Astrocyte (in vitro differentiated cells and primary cell): ENCODE measurements around the gene NPHP4. TPM values are rescaled to one million over a fixed set of nuclear protein-coding genes. Genes with fewer than 3 reads are reported as not detected.
"Not testable (repeated sequence)": the region's sequence is repeated elsewhere in the genome, so short reads cannot be mapped to it uniquely, and the experiment has no call there.

Source experiments
- DNase-seq: peaks from one replicate; pipeline ENCODE4 v3.0.0-alpha.2; 2010; ENCODE audit warnings: low read depth
- FAIRE-seq: peaks from 2 replicates; lab custom pipeline; 2011; peaks lifted over from hg19 to GRCh38; lab: Jason Lieb, UNC
- H2AFZ ChIP-seq: 2 replicates; pipeline ENCODE4 v1.6.0; 2012; ENCODE audit warnings: low read depth, low read length, inconsistent platforms
- H3K27ac ChIP-seq: 2 replicates; pipeline ENCODE4 v1.5.1; 2011; ENCODE audit warnings: low read depth, low read length, inconsistent platforms
- H3K27me3 ChIP-seq: 2 replicates; pipeline ENCODE4 v1.6.0; 2011; ENCODE audit warnings: low read length, inconsistent platforms; ENCODE audit not compliant: insufficient read depth
- H3K36me3 ChIP-seq: 2 replicates; pipeline ENCODE4 v1.5.1; 2011; ENCODE audit warnings: low read length, inconsistent platforms; ENCODE audit not compliant: insufficient read depth
- H3K4me1 ChIP-seq: 2 replicates; pipeline ENCODE4 v1.5.1; 2011; ENCODE audit warnings: low read length, inconsistent platforms; ENCODE audit not compliant: insufficient read depth
- H3K4me2 ChIP-seq: 2 replicates; pipeline ENCODE4 v1.6.0; 2012; ENCODE audit warnings: low read length, inconsistent platforms
- H3K4me3 ChIP-seq: 2 replicates; pipeline ENCODE4 v1.5.1; 2011; ENCODE audit warnings: low read depth, mild to moderate bottlenecking, low read length, inconsistent platforms; ENCODE audit not compliant: insufficient read depth
- H3K79me2 ChIP-seq: 2 replicates; pipeline ENCODE4 v1.6.0; 2012; ENCODE audit warnings: mild to moderate bottlenecking, low read length, inconsistent platforms; ENCODE audit not compliant: insufficient read depth
- H3K9ac ChIP-seq: 2 replicates; pipeline ENCODE4 v1.6.0; 2012; ENCODE audit warnings: mild to moderate bottlenecking, low read length, inconsistent platforms
- H3K9me3 ChIP-seq: 2 replicates; pipeline ENCODE4 v1.5.1; 2012; ENCODE audit warnings: low read depth, mild to moderate bottlenecking, low read length, inconsistent platforms; ENCODE audit not compliant: insufficient read depth
- H4K20me1 ChIP-seq: 2 replicates; pipeline ENCODE4 v1.6.0; 2012; ENCODE audit warnings: low read length, inconsistent platforms; ENCODE audit not compliant: insufficient read depth
- H3K27ac Mint-ChIP-seq: one replicate; pipeline ENCODE4 v1.8.0; 2021; ENCODE audit warnings: mild to moderate bottlenecking, mixed read lengths; ENCODE audit not compliant: unreplicated experiment
- H3K27me3 Mint-ChIP-seq: one replicate; pipeline ENCODE4 v1.8.0; 2021; ENCODE audit warnings: low read depth, mixed read lengths; ENCODE audit not compliant: unreplicated experiment
- H3K36me3 Mint-ChIP-seq: one replicate; pipeline ENCODE4 v1.8.0; 2021; ENCODE audit warnings: low read depth, mixed read lengths; ENCODE audit not compliant: unreplicated experiment
- H3K4me1 Mint-ChIP-seq: one replicate; pipeline ENCODE4 v1.8.0; 2021; ENCODE audit warnings: low read depth, mixed read lengths; ENCODE audit not compliant: unreplicated experiment
- H3K4me3 Mint-ChIP-seq: one replicate; pipeline ENCODE4 v1.8.0; 2021; ENCODE audit warnings: mild to moderate bottlenecking, moderate library complexity, mixed read lengths; ENCODE audit not compliant: unreplicated experiment
- H3K9me3 Mint-ChIP-seq: one replicate; pipeline ENCODE4 v1.8.0; 2021; ENCODE audit warnings: mild to moderate bottlenecking, mixed read lengths; ENCODE audit not compliant: unreplicated experiment
- EZH2 ChIP-seq: IDR thresholded peaks from 2 replicates; pipeline ENCODE4 v1.6.1; 2012; ENCODE audit warnings: mild to moderate bottlenecking, low read length, inconsistent platforms; ENCODE audit not compliant: insufficient read depth
- total RNA-seq: library from RNA; stranded (reverse); gene quantifications from 2 replicates; pipeline ENCODE4 v1.2.1, GENCODE V29; 2021
- TF ChIP-seq, protein P1 (sequence below): IDR thresholded peaks from 2 replicates; pipeline ENCODE4 v1.5.1; 2011; ENCODE audit warnings: low read depth, mild to moderate bottlenecking, inconsistent platforms, low read length, moderate library complexity; ENCODE audit not compliant: insufficient read depth

The NPHP4 gene
- total RNA-seq, 1 donor from 2014 or later: 8.4 TPM

DNA sequence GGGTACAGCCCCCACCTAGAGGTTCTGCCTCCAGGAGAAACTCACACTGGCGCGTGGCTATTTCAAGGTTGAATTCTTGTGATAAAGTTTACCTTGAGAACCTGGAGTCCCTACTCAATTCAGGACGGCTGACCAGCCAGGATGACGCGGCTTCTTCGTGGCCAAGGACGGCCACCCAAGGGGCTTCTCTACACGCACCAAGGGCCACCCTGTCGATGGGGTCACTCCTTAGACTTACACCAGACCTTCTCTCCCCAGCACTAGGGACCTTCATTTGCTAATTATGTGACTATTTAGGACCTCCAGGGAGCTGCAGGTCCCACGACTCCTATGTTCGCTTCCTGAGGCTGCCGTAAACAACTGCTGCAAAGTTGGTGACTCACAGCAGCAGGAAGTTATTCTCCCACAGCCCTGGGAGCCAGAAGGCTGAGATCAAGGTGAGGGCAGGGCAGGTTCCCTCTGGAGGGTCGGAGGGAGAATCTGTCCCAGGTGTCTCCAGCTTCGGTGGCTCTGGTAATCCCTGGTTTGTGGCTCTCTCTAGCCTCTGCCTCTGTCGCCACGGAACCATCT, 135.9 kb downstream of the NPHP4 start:
- H3K9me3 ChIP-seq: no peaks in the 10 kb centered on the region
- H3K9ac ChIP-seq: no peak overlapping the region
- TF ChIP-seq EZH2: no peak
- TF ChIP-seq, protein P1, sequence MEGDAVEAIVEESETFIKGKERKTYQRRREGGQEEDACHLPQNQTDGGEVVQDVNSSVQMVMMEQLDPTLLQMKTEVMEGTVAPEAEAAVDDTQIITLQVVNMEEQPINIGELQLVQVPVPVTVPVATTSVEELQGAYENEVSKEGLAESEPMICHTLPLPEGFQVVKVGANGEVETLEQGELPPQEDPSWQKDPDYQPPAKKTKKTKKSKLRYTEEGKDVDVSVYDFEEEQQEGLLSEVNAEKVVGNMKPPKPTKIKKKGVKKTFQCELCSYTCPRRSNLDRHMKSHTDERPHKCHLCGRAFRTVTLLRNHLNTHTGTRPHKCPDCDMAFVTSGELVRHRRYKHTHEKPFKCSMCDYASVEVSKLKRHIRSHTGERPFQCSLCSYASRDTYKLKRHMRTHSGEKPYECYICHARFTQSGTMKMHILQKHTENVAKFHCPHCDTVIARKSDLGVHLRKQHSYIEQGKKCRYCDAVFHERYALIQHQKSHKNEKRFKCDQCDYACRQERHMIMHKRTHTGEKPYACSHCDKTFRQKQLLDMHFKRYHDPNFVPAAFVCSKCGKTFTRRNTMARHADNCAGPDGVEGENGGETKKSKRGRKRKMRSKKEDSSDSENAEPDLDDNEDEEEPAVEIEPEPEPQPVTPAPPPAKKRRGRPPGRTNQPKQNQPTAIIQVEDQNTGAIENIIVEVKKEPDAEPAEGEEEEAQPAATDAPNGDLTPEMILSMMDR: no peak
- peaks cover 5% of the 10 kb centered on the region for H3K27me3 Mint-ChIP-seq
- no peaks in the 10 kb centered on the region for H3K79me2 ChIP-seq
- peaks cover 6% of the 10 kb centered on the region for H3K36me3 Mint-ChIP-seq
- H3K4me1 Mint-ChIP-seq: peaks cover 5% of the 10 kb centered on the region
- peaks cover 2% of the 10 kb centered on the region for H3K4me1 ChIP-seq
- no peak overlapping the region for H2AFZ ChIP-seq
- no peak overlapping the region for H3K27ac Mint-ChIP-seq
- no peak overlapping the region for H3K4me3 ChIP-seq
- H3K4me3 Mint-ChIP-seq: no peak overlapping the region
- no peaks in the 10 kb centered on the region for H4K20me1 ChIP-seq
- FAIRE-seq (no peak), DNase-seq (peak; percentile 3)
- H3K27me3 ChIP-seq: no peaks in the 10 kb centered on the region
- no peaks in the 10 kb centered on the region for H3K36me3 ChIP-seq
- H3K27ac ChIP-seq: no peak overlapping the region
- H3K4me2 ChIP-seq: no peak overlapping the region
- no peaks in the 10 kb centered on the region for H3K9me3 Mint-ChIP-seq

DNA sequence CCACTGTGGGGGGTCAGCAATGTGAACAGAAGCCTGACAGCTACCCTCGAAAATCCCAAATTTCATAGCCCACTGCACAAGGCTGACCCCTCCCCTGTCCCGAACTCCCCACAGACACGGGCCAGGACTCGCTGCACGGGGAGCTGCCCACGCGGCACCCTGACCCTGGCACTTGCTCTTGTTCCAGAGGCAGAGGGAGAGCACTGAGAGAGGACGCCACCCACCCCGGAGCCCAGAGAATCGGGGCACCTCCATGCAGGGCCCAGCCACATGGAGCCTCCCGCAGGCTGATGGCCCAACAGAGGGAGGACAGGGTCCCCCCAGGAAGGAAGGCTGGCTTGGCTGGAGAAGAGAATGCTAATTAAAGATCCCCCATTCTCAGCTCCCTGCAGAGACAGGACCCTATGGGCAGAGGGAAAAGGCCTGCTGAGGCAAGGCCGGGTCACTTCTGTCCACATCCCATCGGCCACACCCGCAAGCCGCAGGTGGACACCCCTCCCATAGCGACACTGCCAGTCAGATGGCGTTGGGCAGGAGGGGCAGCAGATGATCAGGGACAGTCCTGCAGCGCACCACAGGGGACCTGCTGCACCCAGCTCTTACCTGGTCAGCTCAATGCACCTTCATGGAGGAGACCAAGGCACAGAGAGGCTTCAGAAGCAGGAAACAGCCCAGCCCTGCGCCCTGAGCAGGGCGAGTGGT, 136.9 kb downstream of the NPHP4 start:
- Histone ChIP-seq H3K27ac (no peak overlapping the region), H3K4me2 (no peak overlapping the region), H3K27me3 (no peaks in the 10 kb centered on the region), H3K79me2 (no peaks in the 10 kb centered on the region), H3K9me3 (no peaks in the 10 kb centered on the region), H4K20me1 (no peaks in the 10 kb centered on the region), H3K9ac (no peak overlapping the region), H3K4me3 (no peak overlapping the region), H3K4me1 (peaks cover 2% of the 10 kb centered on the region), H3K36me3 (no peaks in the 10 kb centered on the region), H2AFZ (no peak overlapping the region)
- Mint-ChIP-seq H3K27ac (no peak overlapping the region), H3K4me1 (peaks cover 5% of the 10 kb centered on the region), H3K27me3 (peaks cover 5% of the 10 kb centered on the region), H3K4me3 (no peak overlapping the region), H3K36me3 (peaks cover 6% of the 10 kb centered on the region), H3K9me3 (no peaks in the 10 kb centered on the region)
- DNase-seq: no peak
- FAIRE-seq: no peak
- TF ChIP-seq, protein P1: no peak
- no peak for TF ChIP-seq EZH2

DNA sequence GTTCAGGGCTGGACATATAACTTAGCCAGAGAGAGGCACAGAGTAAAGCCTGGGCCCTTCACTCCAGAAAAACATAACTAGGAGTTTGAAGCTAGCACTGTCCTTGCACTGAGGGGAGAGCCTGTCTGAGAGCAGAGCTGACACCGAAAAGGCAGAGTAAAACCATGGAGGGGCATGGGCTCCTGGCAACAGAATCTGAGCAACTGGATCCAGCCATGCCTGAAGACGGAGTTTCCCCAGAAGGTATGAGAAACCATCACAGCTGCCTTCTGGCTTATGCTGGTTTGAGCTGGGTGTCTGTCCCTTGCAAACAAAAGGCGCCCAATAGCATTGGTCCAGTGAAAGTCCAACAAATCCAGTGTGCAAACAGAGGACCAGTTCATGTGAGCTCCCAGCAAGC, 137.5 kb downstream of the NPHP4 start:
- Histone ChIP-seq H3K36me3 (no peaks in the 10 kb centered on the region), H3K4me3 (no peak overlapping the region), H3K4me1 (peaks cover 2% of the 10 kb centered on the region), H3K9me3 (no peaks in the 10 kb centered on the region), H3K4me2 (no peak overlapping the region), H3K27me3 (no peaks in the 10 kb centered on the region), H4K20me1 (no peaks in the 10 kb centered on the region), H3K79me2 (no peaks in the 10 kb centered on the region), H3K27ac (no peak overlapping the region), H2AFZ (no peak overlapping the region), H3K9ac (no peak overlapping the region)
- TF ChIP-seq, protein P1: no peak
- no peak for TF ChIP-seq EZH2
- Mint-ChIP-seq H3K4me3 (no peak overlapping the region), H3K27me3 (peaks cover 5% of the 10 kb centered on the region), H3K9me3 (no peaks in the 10 kb centered on the region), H3K27ac (no peak overlapping the region), H3K36me3 (peaks cover 2% of the 10 kb centered on the region), H3K4me1 (peaks cover 5% of the 10 kb centered on the region)
- no peak for DNase-seq
- no peak for FAIRE-seq

DNA sequence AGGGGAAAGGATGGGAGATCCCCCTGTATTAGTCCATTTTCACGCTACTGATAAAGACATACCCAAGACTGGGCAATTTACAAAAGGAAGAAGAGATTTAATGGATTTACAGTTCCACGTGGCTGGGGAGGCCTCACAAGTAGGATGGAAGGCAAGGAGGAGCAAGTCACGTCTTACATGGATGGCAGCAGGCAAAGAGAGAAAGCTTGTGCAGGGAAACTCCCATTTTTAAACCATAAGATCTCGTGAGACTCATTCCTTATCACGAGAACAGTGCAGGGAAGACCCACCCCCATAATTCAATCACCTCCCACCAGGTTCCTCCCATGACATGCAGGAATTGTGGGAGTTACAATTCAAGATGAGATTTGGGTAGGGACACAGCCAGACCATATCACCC, 138.4 kb downstream of the NPHP4 start:
- H3K4me2 ChIP-seq, H3K36me3 ChIP-seq, H3K4me1 Mint-ChIP-seq, H3K9ac ChIP-seq, DNase-seq, H2AFZ ChIP-seq, H3K36me3 Mint-ChIP-seq, H3K27me3 ChIP-seq, FAIRE-seq, H3K4me3 Mint-ChIP-seq, H3K79me2 ChIP-seq, H4K20me1 ChIP-seq, H3K4me1 ChIP-seq, H3K4me3 ChIP-seq, H3K9me3 ChIP-seq, H3K9me3 Mint-ChIP-seq, H3K27ac ChIP-seq, H3K27me3 Mint-ChIP-seq: not testable (repeated sequence)
- peak overlapping the region; percentile 19 for H3K27ac Mint-ChIP-seq
